Nephron progenitor cell (in vitro differentiated cells): ENCODE measurements around the gene FRMPD2.
A peak's percentile ranks its signal among the peaks of the same experiment; 100 is the strongest.

ENCODE experiments used
- DNase-seq: peaks from one replicate; pipeline ENCODE4 v3.0.0; 2021
- H3K27ac Mint-ChIP-seq: 2 replicates; pipeline ENCODE4 v1.8.0; 2021; ENCODE audit warnings: mild to moderate bottlenecking, moderate library complexity, mixed read lengths
- H3K27me3 Mint-ChIP-seq: 2 replicates; pipeline ENCODE4 v1.8.0; 2021; ENCODE audit warnings: mild to moderate bottlenecking, low read depth, mixed read lengths; ENCODE audit not compliant: poor library complexity
- H3K36me3 Mint-ChIP-seq: 2 replicates; pipeline ENCODE4 v1.8.0; 2021; ENCODE audit warnings: low read depth, mixed read lengths
- H3K4me1 Mint-ChIP-seq: 2 replicates; pipeline ENCODE4 v1.8.0; 2021; ENCODE audit warnings: mixed read lengths
- H3K4me3 Mint-ChIP-seq: 2 replicates; pipeline ENCODE4 v1.8.0; 2021; ENCODE audit warnings: mild to moderate bottlenecking, moderate library complexity, mixed read lengths
- H3K9me3 Mint-ChIP-seq: 2 replicates; pipeline ENCODE4 v1.8.0; 2021; ENCODE audit warnings: mild to moderate bottlenecking, moderate library complexity, mixed read lengths
- CTCF ChIP-seq: fragments of 200-600 bp; sonication (generic); IDR thresholded peaks from 2 replicates; pipeline ENCODE4 v1.5.0; 2021; ENCODE audit warnings: antibody characterized with exemption

FRMPD2 gene

GRCh38 chr10:48242171-48242904, 32.2 kb downstream of the FRMPD2 start:
- no peak for DNase-seq
- peaks cover 36% of the 10 kb centered on the region for H3K4me1 Mint-ChIP-seq

GRCh38 chr10:48241332-48241731, 33.2 kb downstream of the FRMPD2 start:
- no peaks in the 10 kb centered on the region for H3K9me3 Mint-ChIP-seq
- peaks cover 26% of the 10 kb centered on the region for H3K4me1 Mint-ChIP-seq
- TF ChIP-seq CTCF, result no peak
- peaks cover 13% of the 10 kb centered on the region for H3K27me3 Mint-ChIP-seq
- no peak overlapping the region for H3K27ac Mint-ChIP-seq
- no peak for DNase-seq
- no peak overlapping the region for H3K4me3 Mint-ChIP-seq
- no peaks in the 10 kb centered on the region for H3K36me3 Mint-ChIP-seq

More at GRCh38 chr10:48242171-48242904, 32.2 kb downstream of the FRMPD2 start:
- Mint-ChIP-seq H3K27ac (no peak overlapping the region), H3K9me3 (no peaks in the 10 kb centered on the region), H3K36me3 (no peaks in the 10 kb centered on the region), H3K27me3 (peaks cover 11% of the 10 kb centered on the region), H3K4me3 (no peak overlapping the region)
- TF ChIP-seq CTCF, result no peak

GRCh38 chr10:48240196-48240595, 34.3 kb downstream of the FRMPD2 start:
- Mint-ChIP-seq H3K9me3 (no peaks in the 10 kb centered on the region), H3K4me1 (peaks cover 26% of the 10 kb centered on the region), H3K27me3 (peaks cover 18% of the 10 kb centered on the region), H3K27ac (no peak overlapping the region), H3K36me3 (no peaks in the 10 kb centered on the region), H3K4me3 (no peak overlapping the region)
- TF ChIP-seq CTCF, result no peak
- no peak for DNase-seq

GRCh38 chr10:48239618-48240017, 34.9 kb downstream of the FRMPD2 start:
- Mint-ChIP-seq H3K27ac (no peak overlapping the region), H3K9me3 (no peaks in the 10 kb centered on the region), H3K36me3 (no peaks in the 10 kb centered on the region), H3K27me3 (peaks cover 18% of the 10 kb centered on the region), H3K4me3 (no peak overlapping the region), H3K4me1 (peaks cover 24% of the 10 kb centered on the region)
- TF ChIP-seq CTCF, result no peak
- no peak for DNase-seq

GRCh38 chr10:48238826-48239520, 35.5 kb downstream of the FRMPD2 start:
- no peak for DNase-seq
- Mint-ChIP-seq H3K4me1 (peaks cover 23% of the 10 kb centered on the region), H3K27ac (peak overlapping the region; percentile 73), H3K36me3 (no peaks in the 10 kb centered on the region), H3K4me3 (no peak overlapping the region), H3K9me3 (no peaks in the 10 kb centered on the region), H3K27me3 (peaks cover 18% of the 10 kb centered on the region)
- no peak for TF ChIP-seq CTCF
